WTC11 (cell line): ENCODE data around the gene MASP1. TPM values are rescaled to one million over a fixed set of nuclear protein-coding genes. Genes with fewer than 3 reads are reported as not detected.

Experiments used
- ATAC-seq: fragments of 200-7000 bp; cut with Tn5 transposase; 2 replicates; pipeline ENCODE4 v1.10.0; 2021; ENCODE audit warnings: mild to moderate bottlenecking, moderate library complexity
- CTCF ChIA-PET: fragments of 300-600 bp; sonication (Branson Sonifier 250); formaldehyde crosslinking; loops from one replicate; lab custom pipeline; 2021; ENCODE audit warnings: antibody characterized with exemption; lab: Charles Lee
- POLR2A ChIA-PET: fragments of 350-600 bp; sonication (Branson Sonifier 250); formaldehyde crosslinking; loops from one replicate; lab custom pipeline; 2021; ENCODE audit warnings: antibody characterized with exemption; lab: Charles Lee
- DNase-seq: peaks from one replicate; pipeline ENCODE4 v3.0.0; 2021; ENCODE audit warnings: low spot score
- H3K27ac Mint-ChIP-seq: 2 replicates; pipeline ENCODE4 v1.8.0; 2021; ENCODE audit warnings: mixed read lengths
- H3K27me3 Mint-ChIP-seq: 2 replicates; pipeline ENCODE4 v1.8.0; 2021; ENCODE audit warnings: low read depth, mild to moderate bottlenecking, moderate library complexity, mixed read lengths
- H3K36me3 Mint-ChIP-seq: 2 replicates; pipeline ENCODE4 v1.8.0; 2021; ENCODE audit warnings: mixed read lengths
- H3K4me1 Mint-ChIP-seq: 2 replicates; pipeline ENCODE4 v1.8.0; 2022; ENCODE audit warnings: mixed read lengths
- H3K4me3 Mint-ChIP-seq: 2 replicates; pipeline ENCODE4 v1.8.0; 2021; ENCODE audit warnings: mild to moderate bottlenecking, moderate library complexity, mixed read lengths
- H3K9me3 Mint-ChIP-seq: 2 replicates; pipeline ENCODE4 v1.8.0; 2021; ENCODE audit warnings: mixed read lengths
- ATF2 ChIP-seq: sonication (generic); formaldehyde crosslinking; IDR thresholded peaks from 2 replicates; pipeline ENCODE4 v1.8.1; 2022; ENCODE audit warnings: low read depth, missing genetic modification reagents, borderline replicate concordance
- CREB1 ChIP-seq: sonication (generic); formaldehyde crosslinking; IDR thresholded peaks from 2 replicates; pipeline ENCODE4 v1.8.0; 2023; ENCODE audit warnings: mild to moderate bottlenecking, missing genetic modification reagents
- CTCF ChIP-seq: fragments of 200-600 bp; IDR thresholded peaks from 2 replicates; pipeline ENCODE4 v1.8.0; 2022; ENCODE audit warnings: antibody characterized with exemption
- EMX1 ChIP-seq: fragments of 250-450 bp; sonication (Bioruptor Pico); IDR thresholded peaks from 2 replicates; pipeline ENCODE4 v1.8.0; 2021; ENCODE audit warnings: mild to moderate bottlenecking
- FOXJ3 ChIP-seq: sonication (generic); formaldehyde crosslinking; IDR thresholded peaks from 2 replicates; pipeline ENCODE4 v1.9.0; 2021; ENCODE audit warnings: missing genetic modification reagents, mild to moderate bottlenecking, borderline replicate concordance
- IRF2 ChIP-seq: sonication (generic); formaldehyde crosslinking; IDR thresholded peaks from 2 replicates; pipeline ENCODE4 v1.8.0; 2022; ENCODE audit warnings: low read depth, missing genetic modification reagents, borderline replicate concordance
- MXD4 ChIP-seq: fragments of 250-450 bp; sonication (Bioruptor Pico); IDR thresholded peaks from 2 replicates; pipeline ENCODE4 v1.8.0; 2021; ENCODE audit warnings: mild to moderate bottlenecking, moderate library complexity, borderline replicate concordance
- NFYB ChIP-seq: sonication (generic); formaldehyde crosslinking; conservative IDR thresholded peaks from 2 replicates; pipeline ENCODE4 v1.8.0; 2022; ENCODE audit warnings: low read depth, missing genetic modification reagents
- NR2C2 ChIP-seq: sonication (generic); formaldehyde crosslinking; IDR thresholded peaks from 2 replicates; pipeline ENCODE4 v1.8.0; 2022; ENCODE audit warnings: mild to moderate bottlenecking, missing genetic modification reagents
- OVOL2 ChIP-seq: fragments of 250-450 bp; sonication (Bioruptor Pico); IDR thresholded peaks from 2 replicates; pipeline ENCODE4 v1.9.0; 2021; ENCODE audit warnings: mild to moderate bottlenecking, borderline replicate concordance
- PRDM15 ChIP-seq: sonication (generic); formaldehyde crosslinking; IDR thresholded peaks from 2 replicates; pipeline ENCODE4 v1.8.0; 2022; ENCODE audit warnings: missing genetic modification reagents
- PRRX2 ChIP-seq: fragments of 250-450 bp; sonication (Bioruptor Pico); IDR thresholded peaks from 2 replicates; pipeline ENCODE4 v1.8.0; 2021; ENCODE audit warnings: mild to moderate bottlenecking
- SMAD3 ChIP-seq: sonication (generic); formaldehyde crosslinking; IDR thresholded peaks from 2 replicates; pipeline ENCODE4 v1.8.0; 2022; ENCODE audit warnings: missing genetic modification reagents, mild to moderate bottlenecking, borderline replicate concordance
- TP53 ChIP-seq: sonication (generic); formaldehyde crosslinking; IDR thresholded peaks from 2 replicates; pipeline ENCODE4 v1.8.1; 2023; ENCODE audit warnings: mild to moderate bottlenecking, missing genetic modification reagents
- ZBTB43 ChIP-seq: sonication (generic); formaldehyde crosslinking; IDR thresholded peaks from 2 replicates; pipeline ENCODE4 v1.8.1; 2023; ENCODE audit warnings: mild to moderate bottlenecking, missing genetic modification reagents
- ZNF121 ChIP-seq: sonication (generic); formaldehyde crosslinking; IDR thresholded peaks from 2 replicates; pipeline ENCODE4 v1.8.0; 2023; ENCODE audit warnings: missing genetic modification reagents
- ZNF219 ChIP-seq: sonication (generic); formaldehyde crosslinking; IDR thresholded peaks from 2 replicates; pipeline ENCODE4 v1.8.0; 2023; ENCODE audit warnings: missing genetic modification reagents, mild to moderate bottlenecking, borderline replicate concordance
- ZNF281 ChIP-seq: sonication (generic); formaldehyde crosslinking; IDR thresholded peaks from 2 replicates; pipeline ENCODE4 v1.8.0; 2023; ENCODE audit warnings: mild to moderate bottlenecking, missing genetic modification reagents
- total RNA-seq: library from RNA; stranded (reverse); gene quantifications from 3 replicates; pipeline ENCODE4 v1.2.3, GENCODE V29; 2021

Gene MASP1
- total RNA-seq, 1 experiment from 2014 or later, result 2.2 TPM

GRCh38 chr3:187288855-187289605 lies 2.5 kb downstream of the MASP1 start (continued):
- TF ChIP-seq ZBTB43 (CRISPR knock-in tag) (no peak), FOXJ3 (CRISPR knock-in tag) (no peak), PRDM15 (CRISPR knock-in tag) (no peak)

GRCh38 chr3:187288131-187288854 lies 3.2 kb downstream of the MASP1 start:
- Mint-ChIP-seq H3K4me3 (no peak overlapping the region), H3K4me1 (peaks cover 48% of the 10 kb centered on the region), H3K9me3 (no peaks in the 10 kb centered on the region), H3K36me3 (no peaks in the 10 kb centered on the region), H3K27me3 (peaks cover 7% of the 10 kb centered on the region), H3K27ac (no peak overlapping the region)
- TF ChIP-seq MXD4 (CRISPR knock-in tag), result no peak
- no peak for TF ChIP-seq OVOL2
- TF ChIP-seq ZBTB43 (CRISPR knock-in tag), result no peak
- POLR2A ChIA-PET, result no interaction called here
- DNase-seq (no peak), ATAC-seq (no peak)
- CTCF ChIA-PET, result interaction anchor here (0.6 to 1.2 kb wide), 3 partner anchors 29 to 149 kb away, joined by 3 to 5 read pairs (median 4); partner anchors contain the start of gene RPL39L

- POLR2A ChIA-PET, result no interaction called here
- no peaks in the 10 kb centered on the region for H3K36me3 Mint-ChIP-seq
- peaks cover 39% of the 10 kb centered on the region for H3K4me1 Mint-ChIP-seq
- H3K9me3 Mint-ChIP-seq, result no peaks in the 10 kb centered on the region
- H3K27me3 Mint-ChIP-seq, result peaks cover 4% of the 10 kb centered on the region; the same call in 1 of the 2 replicates
- peak overlapping the region; percentile 11; the same call in 1 of the 2 replicates for H3K27ac Mint-ChIP-seq
- ATAC-seq (no peak), DNase-seq (no peak)
- CTCF ChIA-PET, result no interaction called here
- no peak overlapping the region for H3K4me3 Mint-ChIP-seq
- TF ChIP-seq ATF2 (CRISPR knock-in tag) (no peak), MXD4 (CRISPR knock-in tag) (no peak), CREB1 (no peak), ZNF121 (CRISPR knock-in tag) (no peak), PRRX2 (CRISPR knock-in tag) (no peak), EMX1 (CRISPR knock-in tag) (no peak), CTCF (no peak), TP53 (CRISPR knock-in tag) (no peak), SMAD3 (no peak), IRF2 (no peak), NFYB (CRISPR knock-in tag) (no peak), FOXJ3 (CRISPR knock-in tag) (no peak), NR2C2 (CRISPR knock-in tag) (no peak), ZNF219 (CRISPR knock-in tag) (no peak), ZNF281 (CRISPR knock-in tag) (no peak)
Measured at GRCh38 chr3:187287256-187287655, 4.3 kb downstream of the MASP1 start.
